Urinary bladder (tissue), 4 donors: ENCODE measurements around the gene CKM. TPM values are rescaled to one million over a fixed set of nuclear protein-coding genes. Genes with fewer than 3 reads are reported as not detected.

ENCODE experiments used
- DNase-seq: peaks from one replicate; pipeline ENCODE4 v3.0.0-alpha.2; 2015; ENCODE audit errors: extremely low spot score
- H3K27ac ChIP-seq: one replicate; pipeline ENCODE4 v1.5.1; 2013; ENCODE audit warnings: low read depth, mild to moderate bottlenecking, moderate library complexity
- H3K36me3 ChIP-seq: one replicate; pipeline ENCODE4 v1.6.1; 2013; ENCODE audit warnings: mild to moderate bottlenecking, moderate library complexity; ENCODE audit not compliant: insufficient read depth
- H3K4me1 ChIP-seq: one replicate; pipeline ENCODE4 v1.6.1; 2013; ENCODE audit warnings: mild to moderate bottlenecking, moderate library complexity; ENCODE audit not compliant: insufficient read depth
- H3K4me3 ChIP-seq: one replicate; pipeline ENCODE4 v1.5.1; 2013; ENCODE audit warnings: low read depth, low read length
- WGBS: extraction: QIAGEN DNeasy Blood & Tissue Kit; methylation state at CpG from one replicate; pipeline ENCODE4 v1.1.7; 2013; 5-methylcytosine and 5-hydroxymethylcytosine counted together
- polyA plus RNA-seq: library from polyadenylated mRNA; stranded (reverse); fragments of 200-250 nt; gene quantifications from one replicate; pipeline ENCODE4 v1.2.3, GENCODE V29; 2013
- total RNA-seq: library from RNA; depleted of rRNA; stranded (reverse); fragments of >200 nt; gene quantifications from one replicate; pipeline ENCODE4 v1.2.3, GENCODE V29; 2014
- donor health status: healthy with polysubstance abuse.
- donor health status: healthy.

The CKM gene
- total and polyA plus RNA-seq, 2 donors, result 1.1 to 39.0 TPM

- 93% methylated on average over 11 of the region's 11 CpGs for WGBS
- no peaks in the 10 kb centered on the region for H3K4me1 ChIP-seq
- H3K27ac ChIP-seq, result no peak overlapping the region
- H3K4me3 ChIP-seq, result no peak overlapping the region
- DNase-seq, result no peak
- H3K36me3 ChIP-seq, result no peaks in the 10 kb centered on the region
Measured at GRCh38 chr19:45354241-45354842, 31.7 kb upstream of the CKM start.

DNA sequence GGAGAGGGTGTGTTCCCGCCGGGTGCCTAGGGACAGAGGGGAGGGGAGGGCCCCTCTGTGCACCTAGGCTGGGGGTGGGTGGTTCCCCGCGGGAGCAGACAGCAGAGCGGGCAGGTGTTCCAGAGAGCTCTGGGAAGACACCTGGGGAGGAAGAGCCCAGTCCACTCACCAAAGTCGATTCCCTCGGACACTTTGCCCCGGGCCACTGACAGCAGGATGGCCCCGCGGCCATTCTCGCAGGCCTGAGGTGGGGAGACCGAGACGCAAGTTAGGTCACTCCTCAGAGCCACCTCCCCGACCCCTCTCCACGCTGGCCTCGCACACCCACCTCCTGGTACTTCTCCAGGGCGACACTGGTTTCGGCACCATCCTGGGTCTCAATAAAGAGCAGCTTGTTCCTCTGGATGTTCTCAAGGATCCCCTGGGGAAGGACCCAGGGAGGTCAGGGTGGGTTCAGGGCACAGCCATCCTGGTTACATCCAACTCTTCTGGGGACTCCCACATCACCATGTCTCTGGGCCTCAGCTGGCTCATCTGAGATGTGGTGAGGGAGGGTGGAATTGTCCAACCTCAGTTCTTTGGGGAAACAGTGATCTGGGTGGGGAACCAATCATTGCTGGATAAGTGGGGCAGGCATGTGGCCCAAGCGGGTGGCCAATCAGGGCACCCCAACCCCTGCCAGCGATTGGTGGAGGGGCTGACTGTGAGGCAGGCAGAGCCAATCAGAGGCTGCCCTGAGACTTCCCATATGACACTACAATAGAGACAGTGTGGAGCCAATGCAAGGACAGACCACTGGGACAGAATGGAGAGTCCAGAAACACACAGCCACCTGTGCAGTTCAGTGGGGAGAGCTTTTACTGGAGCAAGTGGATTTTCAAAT is 30.5 kb upstream of the CKM start:
- H3K4me3 ChIP-seq, result no peak overlapping the region
- H3K27ac ChIP-seq, result no peak overlapping the region
- H3K4me1 ChIP-seq, result no peaks in the 10 kb centered on the region
- H3K36me3 ChIP-seq, result no peaks in the 10 kb centered on the region
- no peak for DNase-seq
- WGBS, result 92% methylated on average over 20 of the region's 20 CpGs

GRCh38 chr19:45352471-45352870 is 29.8 kb upstream of the CKM start:
- no peaks in the 10 kb centered on the region for H3K36me3 ChIP-seq
- H3K4me1 ChIP-seq, result no peaks in the 10 kb centered on the region
- H3K4me3 ChIP-seq, result no peak overlapping the region
- H3K27ac ChIP-seq, result no peak overlapping the region
- 93% methylated on average over 20 of the region's 20 CpGs for WGBS
- no peak for DNase-seq

GRCh38 chr19:45352062-45352461 is 29.4 kb upstream of the CKM start:
- Histone ChIP-seq H3K27ac (no peak overlapping the region), H3K4me3 (no peak overlapping the region), H3K36me3 (no peaks in the 10 kb centered on the region), H3K4me1 (no peaks in the 10 kb centered on the region)
- DNase-seq, result no peak
- WGBS, result 89% methylated on average over 15 of the region's 15 CpGs

- Histone ChIP-seq H3K27ac (no peak overlapping the region), H3K4me1 (no peaks in the 10 kb centered on the region), H3K36me3 (no peaks in the 10 kb centered on the region), H3K4me3 (no peak overlapping the region)
- no peak for DNase-seq
- WGBS, result 69% methylated on average over 13 of the region's 13 CpGs
Measured at GRCh38 chr19:45351401-45351952, 28.8 kb upstream of the CKM start.

GRCh38 chr19:45350477-45351058 is 27.9 kb upstream of the CKM start:
- Histone ChIP-seq H3K4me1 (no peaks in the 10 kb centered on the region), H3K27ac (no peak overlapping the region), H3K4me3 (no peak overlapping the region), H3K36me3 (no peaks in the 10 kb centered on the region)
- DNase-seq, result no peak
- WGBS, result 86% methylated on average over 17 of the region's 17 CpGs

- no peak overlapping the region for H3K27ac ChIP-seq
- H3K4me1 ChIP-seq, result no peaks in the 10 kb centered on the region
- DNase-seq, result no peak
- no peak overlapping the region for H3K4me3 ChIP-seq
- no peaks in the 10 kb centered on the region for H3K36me3 ChIP-seq
- WGBS, result 86% methylated on average over 17 of the region's 17 CpGs
Measured at GRCh38 chr19:45349430-45349941, 26.8 kb upstream of the CKM start.

DNA sequence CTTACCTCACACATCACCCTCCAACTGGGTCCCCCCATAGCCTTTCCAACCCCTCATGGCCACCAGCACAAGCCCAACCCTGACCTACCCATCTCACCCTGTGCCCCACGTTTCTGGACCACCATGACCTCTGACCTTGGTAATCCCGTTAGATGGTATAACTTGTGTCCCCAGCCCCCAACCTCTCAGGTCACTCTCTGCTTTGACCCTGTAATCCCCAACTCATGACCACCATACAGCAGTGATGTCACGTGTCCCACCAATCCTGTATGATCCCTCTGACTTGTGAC is 26.4 kb upstream of the CKM start:
- Histone ChIP-seq H3K27ac (no peak overlapping the region), H3K4me3 (no peak overlapping the region), H3K4me1 (no peaks in the 10 kb centered on the region), H3K36me3 (no peaks in the 10 kb centered on the region)
- 46% methylated on average over 3 of the region's 3 CpGs for WGBS
- DNase-seq, result no peak

DNA sequence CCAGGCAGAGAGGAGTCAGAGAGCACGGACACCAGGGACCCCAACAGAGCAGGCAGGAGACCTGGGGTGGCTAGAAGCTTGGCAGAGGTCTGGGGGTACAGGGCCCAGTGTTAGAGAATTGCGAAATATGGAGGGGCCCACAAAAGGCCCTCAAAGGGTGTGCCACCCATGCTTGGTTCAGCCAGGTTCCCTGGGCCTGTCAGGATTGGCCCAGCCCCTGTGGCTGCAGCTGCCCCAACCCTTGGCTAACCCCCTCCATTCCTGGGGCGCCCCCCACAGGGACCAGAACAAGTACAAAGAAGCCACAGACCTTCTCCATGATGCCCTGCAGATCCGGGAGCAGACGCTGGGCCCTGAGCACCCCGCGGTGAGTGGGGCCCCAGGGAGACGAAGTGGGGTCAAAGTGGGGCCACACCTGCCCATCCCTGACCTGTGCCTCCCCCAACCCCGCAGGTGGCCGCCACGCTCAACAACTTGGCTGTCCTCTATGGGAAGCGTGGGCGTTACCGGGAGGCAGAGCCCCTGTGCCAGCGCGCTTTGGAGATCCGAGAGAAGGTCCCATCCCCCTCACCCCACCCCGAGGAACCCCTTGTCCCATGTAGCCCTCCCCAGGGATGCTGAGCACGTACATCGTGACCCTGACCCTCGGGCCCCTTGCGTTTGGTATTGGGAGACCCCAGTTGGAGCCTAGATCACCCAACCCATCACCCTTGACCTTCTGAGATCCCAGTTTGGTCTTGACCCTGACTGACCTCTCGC is 25.9 kb upstream of the CKM start:
- Histone ChIP-seq H3K27ac (no peak overlapping the region), H3K4me1 (no peaks in the 10 kb centered on the region), H3K36me3 (no peaks in the 10 kb centered on the region), H3K4me3 (no peak overlapping the region)
- DNase-seq, result no peak
- WGBS, result 79% methylated on average over 23 of the region's 23 CpGs

DNA sequence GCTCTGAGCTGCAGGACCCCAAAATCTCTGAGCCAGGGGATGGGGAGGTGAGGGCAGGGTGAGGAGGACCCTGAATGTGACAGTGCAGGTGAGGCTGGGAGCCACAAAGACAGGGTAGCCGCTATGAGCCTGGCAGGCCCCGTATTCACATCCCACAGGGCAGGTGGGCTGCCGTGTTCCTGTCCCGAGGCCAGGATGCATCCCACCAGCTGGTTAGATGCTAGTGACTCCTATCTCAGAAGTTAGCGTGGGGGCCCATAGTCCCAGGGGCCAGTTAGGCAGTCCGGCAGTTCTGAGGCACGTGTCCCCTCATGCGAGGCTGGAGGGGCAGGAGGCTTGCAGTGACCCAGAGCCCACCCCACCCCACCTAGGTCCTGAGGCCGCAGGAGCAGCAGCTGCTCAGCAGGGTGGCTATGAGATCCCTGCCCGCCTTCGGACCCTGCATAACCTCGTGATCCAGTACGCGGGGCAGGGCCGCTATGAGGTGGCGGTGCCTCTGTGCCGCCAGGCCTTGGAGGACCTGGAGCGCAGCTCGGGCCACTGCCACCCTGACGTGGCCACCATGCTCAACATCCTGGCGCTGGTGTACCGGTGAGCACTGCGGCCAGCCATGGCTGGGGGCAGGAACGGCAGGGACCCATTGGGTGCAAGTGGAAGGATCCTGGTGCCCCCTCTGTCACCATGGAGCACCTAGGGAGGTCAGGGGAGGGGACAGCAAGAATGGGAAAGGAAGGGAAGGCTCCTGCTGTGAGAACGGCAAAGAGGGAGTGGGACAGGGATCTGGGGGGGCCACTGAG is 25.1 kb upstream of the CKM start:
- no peak overlapping the region for H3K27ac ChIP-seq
- WGBS, result 73% methylated on average over 25 of the region's 25 CpGs

GRCh38 chr19:45346449-45346848 is 23.8 kb upstream of the CKM start:
- H3K27ac ChIP-seq, result no peak overlapping the region
- no peaks in the 10 kb centered on the region for H3K4me1 ChIP-seq
- H3K36me3 ChIP-seq, result no peaks in the 10 kb centered on the region
- no peak overlapping the region for H3K4me3 ChIP-seq
- 26% methylated on average over 27 of the region's 27 CpGs for WGBS
- DNase-seq, result no peak

More for the DNA sequence above, 25.1 kb upstream of the CKM start:
- no peaks in the 10 kb centered on the region for H3K36me3 ChIP-seq
- no peak for DNase-seq
- no peak overlapping the region for H3K4me3 ChIP-seq
- H3K4me1 ChIP-seq, result no peaks in the 10 kb centered on the region

DNA sequence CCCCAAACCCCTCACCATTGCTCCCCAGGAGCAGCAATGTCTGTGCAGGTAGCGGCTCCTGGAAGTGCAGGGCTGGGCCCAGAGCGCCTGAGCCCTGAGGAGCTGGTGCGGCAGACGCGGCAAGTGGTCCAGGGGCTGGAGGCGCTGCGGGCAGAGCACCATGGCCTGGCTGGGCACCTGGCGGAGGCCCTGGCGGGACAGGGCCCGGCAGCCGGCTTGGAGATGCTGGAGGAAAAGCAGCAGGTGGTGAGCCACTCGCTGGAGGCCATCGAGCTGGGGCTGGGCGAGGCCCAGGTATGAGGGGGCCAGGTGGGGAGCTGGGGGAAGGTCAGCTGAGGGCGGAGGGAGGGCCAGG is 22.8 kb upstream of the CKM start:
- Histone ChIP-seq H3K4me1 (no peaks in the 10 kb centered on the region), H3K27ac (no peak overlapping the region), H3K36me3 (no peaks in the 10 kb centered on the region), H3K4me3 (no peak overlapping the region)
- 82% methylated on average over 15 of the region's 15 CpGs for WGBS
- no peak for DNase-seq
